Skeletal muscle satellite cell (primary cell): Measurements from ENCODE around the gene GPR135. TPM values are rescaled to one million over a fixed set of nuclear protein-coding genes. Genes with fewer than 3 reads are reported as not detected.

Source experiments
- H3K27me3 ChIP-seq: 2 replicates; pipeline ENCODE4 v1.7.0; 2013; ENCODE audit warnings: low read length; ENCODE audit not compliant: control insufficient read depth, insufficient read depth
- H3K36me3 ChIP-seq: 2 replicates; pipeline ENCODE4 v1.7.0; 2013; ENCODE audit warnings: mild to moderate bottlenecking, control low read depth, low read length; ENCODE audit not compliant: insufficient read depth
- H3K4me1 ChIP-seq: 2 replicates; pipeline ENCODE4 v1.7.0; 2013; ENCODE audit warnings: low read length; ENCODE audit not compliant: control insufficient read depth, insufficient read depth
- H3K4me2 ChIP-seq: 2 replicates; pipeline ENCODE4 v1.7.0; 2013; ENCODE audit warnings: mild to moderate bottlenecking, low read length
- H3K4me3 ChIP-seq: 2 replicates; pipeline ENCODE4 v1.7.0; 2013; ENCODE audit warnings: low read length
- H3K9ac ChIP-seq: 2 replicates; pipeline ENCODE4 v1.7.0; 2013; ENCODE audit warnings: mild to moderate bottlenecking, low read depth, low read length, moderate library complexity
- H3K9me3 ChIP-seq: replicated peaks from 2 replicates; pipeline ENCODE4 v1.7.0; 2013; ENCODE audit warnings: mild to moderate bottlenecking, control low read depth, low read length
- total RNA-seq: library from RNA; depleted of rRNA; stranded (reverse); fragments of >200 nt; gene quantifications from 2 replicates; pipeline ENCODE4 v1.2.3, GENCODE V29; 2012; rRNA removed

The GPR135 gene, protein sequence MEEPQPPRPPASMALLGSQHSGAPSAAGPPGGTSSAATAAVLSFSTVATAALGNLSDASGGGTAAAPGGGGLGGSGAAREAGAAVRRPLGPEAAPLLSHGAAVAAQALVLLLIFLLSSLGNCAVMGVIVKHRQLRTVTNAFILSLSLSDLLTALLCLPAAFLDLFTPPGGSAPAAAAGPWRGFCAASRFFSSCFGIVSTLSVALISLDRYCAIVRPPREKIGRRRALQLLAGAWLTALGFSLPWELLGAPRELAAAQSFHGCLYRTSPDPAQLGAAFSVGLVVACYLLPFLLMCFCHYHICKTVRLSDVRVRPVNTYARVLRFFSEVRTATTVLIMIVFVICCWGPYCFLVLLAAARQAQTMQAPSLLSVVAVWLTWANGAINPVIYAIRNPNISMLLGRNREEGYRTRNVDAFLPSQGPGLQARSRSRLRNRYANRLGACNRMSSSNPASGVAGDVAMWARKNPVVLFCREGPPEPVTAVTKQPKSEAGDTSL
- total RNA-seq, result 3.9 and 7.6 TPM in 2 replicates

GRCh38 chr14:59465316-59466135 lies at the start of gene GPR135:
Gene GPR135 (minus strand): TSS chr14:59465380. CDS start chr14:59465226, 154 bp downstream.
- Histone ChIP-seq H3K9me3 (no peaks in the 10 kb centered on the region), H3K27me3 (no peaks in the 10 kb centered on the region), H3K4me2 (peak within 1 kb of the TSS; percentile 97), H3K4me1 (peaks cover 14% of the 10 kb centered on the region), H3K36me3 (peaks cover 36% of the 10 kb centered on the region), H3K9ac (peak within 1 kb of the TSS; percentile 68), H3K4me3 (peak within 1 kb of the TSS; percentile 70)

DNA sequence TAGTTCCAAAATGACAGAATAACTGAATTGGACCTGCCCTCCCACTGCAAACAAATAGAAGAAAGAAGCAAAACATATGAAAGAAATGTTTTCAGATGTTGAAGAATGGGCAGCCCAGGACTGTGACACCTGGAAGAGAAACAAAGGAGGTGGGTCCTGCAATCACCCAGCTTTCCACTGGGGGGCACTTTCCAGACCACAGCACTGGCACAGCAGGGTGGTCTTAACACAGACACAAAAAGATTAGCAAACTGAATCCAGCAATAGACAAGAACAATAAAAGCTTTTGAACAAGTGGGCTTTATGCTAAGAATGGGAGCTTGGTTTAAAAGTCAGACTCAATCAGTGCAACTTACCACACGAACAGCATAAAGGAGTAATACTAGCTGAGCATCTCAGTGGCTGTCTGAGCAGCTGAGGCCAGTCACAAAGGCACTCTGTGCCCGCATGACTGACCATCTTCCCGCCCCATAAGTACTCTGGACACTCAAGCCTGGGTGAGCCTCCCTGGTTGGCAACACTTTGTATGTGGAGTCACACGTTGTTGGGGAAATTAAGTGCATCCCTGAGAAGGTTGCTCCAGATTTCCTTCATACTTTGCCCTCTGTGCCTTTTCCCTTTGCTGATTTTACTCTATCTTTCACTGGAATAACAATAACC lies 46.9 kb upstream of the GPR135 start:
- no peaks in the 10 kb centered on the region for H3K36me3 ChIP-seq
- no peak overlapping the region for H3K4me2 ChIP-seq
- no peaks in the 10 kb centered on the region for H3K27me3 ChIP-seq
- no peak overlapping the region for H3K9ac ChIP-seq
- no peaks in the 10 kb centered on the region for H3K9me3 ChIP-seq
- no peak overlapping the region for H3K4me3 ChIP-seq
- H3K4me1 ChIP-seq, result no peaks in the 10 kb centered on the region

- no peak overlapping the region for H3K9ac ChIP-seq
- no peak overlapping the region for H3K4me2 ChIP-seq
- H3K4me1 ChIP-seq, result no peaks in the 10 kb centered on the region
- no peaks in the 10 kb centered on the region for H3K36me3 ChIP-seq
- no peaks in the 10 kb centered on the region for H3K27me3 ChIP-seq
- H3K4me3 ChIP-seq, result no peak overlapping the region
- H3K9me3 ChIP-seq, result no peaks in the 10 kb centered on the region
Measured at GRCh38 chr14:59510966-59511365, 45.8 kb upstream of the GPR135 start.

GRCh38 chr14:59510001-59510400 lies 44.8 kb upstream of the GPR135 start:
- Histone ChIP-seq H3K4me1 (no peaks in the 10 kb centered on the region), H3K9ac (no peak overlapping the region), H3K4me3 (no peak overlapping the region), H3K9me3 (no peaks in the 10 kb centered on the region), H3K27me3 (no peaks in the 10 kb centered on the region), H3K36me3 (no peaks in the 10 kb centered on the region), H3K4me2 (no peak overlapping the region)

GRCh38 chr14:59509101-59509500 lies 43.9 kb upstream of the GPR135 start:
- no peaks in the 10 kb centered on the region for H3K27me3 ChIP-seq
- no peaks in the 10 kb centered on the region for H3K9me3 ChIP-seq
- H3K4me1 ChIP-seq, result no peaks in the 10 kb centered on the region
- H3K36me3 ChIP-seq, result peaks cover 2% of the 10 kb centered on the region
- H3K4me3 ChIP-seq, result no peak overlapping the region
- H3K9ac ChIP-seq, result no peak overlapping the region
- H3K4me2 ChIP-seq, result no peak overlapping the region

- no peak overlapping the region for H3K4me2 ChIP-seq
- no peak overlapping the region for H3K4me3 ChIP-seq
Measured at GRCh38 chr14:59507752-59508103, 42.5 kb upstream of the GPR135 start.

GRCh38 chr14:59507063-59507751 lies 42.0 kb upstream of the GPR135 start:
- H3K36me3 ChIP-seq, result peaks cover 13% of the 10 kb centered on the region

More at GRCh38 chr14:59507752-59508103, 42.5 kb upstream of the GPR135 start:
- H3K9ac ChIP-seq, result no peak overlapping the region
- H3K27me3 ChIP-seq, result no peaks in the 10 kb centered on the region
- H3K36me3 ChIP-seq, result peaks cover 11% of the 10 kb centered on the region
- no peaks in the 10 kb centered on the region for H3K9me3 ChIP-seq
- no peaks in the 10 kb centered on the region for H3K4me1 ChIP-seq

GRCh38 chr14:59503256-59503655 lies 38.1 kb upstream of the GPR135 start:
- H3K27me3 ChIP-seq, result no peaks in the 10 kb centered on the region
- H3K4me3 ChIP-seq, result no peak overlapping the region
- H3K4me2 ChIP-seq, result no peak overlapping the region
- H3K4me1 ChIP-seq, result no peaks in the 10 kb centered on the region
- peaks cover 33% of the 10 kb centered on the region for H3K36me3 ChIP-seq
- no peak overlapping the region for H3K9ac ChIP-seq
- H3K9me3 ChIP-seq, result no peaks in the 10 kb centered on the region

More at GRCh38 chr14:59507063-59507751, 42.0 kb upstream of the GPR135 start:
- H3K4me1 ChIP-seq, result no peaks in the 10 kb centered on the region
- H3K4me2 ChIP-seq, result no peak overlapping the region
- no peak overlapping the region for H3K4me3 ChIP-seq
- no peaks in the 10 kb centered on the region for H3K9me3 ChIP-seq
- H3K9ac ChIP-seq, result no peak overlapping the region
- H3K27me3 ChIP-seq, result no peaks in the 10 kb centered on the region

GRCh38 chr14:59500732-59501131 lies 35.6 kb upstream of the GPR135 start:
- Histone ChIP-seq H3K9me3 (no peaks in the 10 kb centered on the region), H3K4me3 (no peak overlapping the region)

GRCh38 chr14:59492384-59492783 lies 27.2 kb upstream of the GPR135 start:
- Histone ChIP-seq H3K9ac (no peak overlapping the region), H3K4me2 (no peak overlapping the region), H3K4me1 (no peaks in the 10 kb centered on the region), H3K9me3 (no peaks in the 10 kb centered on the region), H3K27me3 (no peaks in the 10 kb centered on the region), H3K36me3 (peaks cover 57% of the 10 kb centered on the region), H3K4me3 (no peak overlapping the region)

More at GRCh38 chr14:59500732-59501131, 35.6 kb upstream of the GPR135 start:
- Histone ChIP-seq H3K9ac (no peak overlapping the region), H3K4me2 (no peak overlapping the region), H3K27me3 (no peaks in the 10 kb centered on the region), H3K4me1 (no peaks in the 10 kb centered on the region), H3K36me3 (peaks cover 37% of the 10 kb centered on the region)

DNA sequence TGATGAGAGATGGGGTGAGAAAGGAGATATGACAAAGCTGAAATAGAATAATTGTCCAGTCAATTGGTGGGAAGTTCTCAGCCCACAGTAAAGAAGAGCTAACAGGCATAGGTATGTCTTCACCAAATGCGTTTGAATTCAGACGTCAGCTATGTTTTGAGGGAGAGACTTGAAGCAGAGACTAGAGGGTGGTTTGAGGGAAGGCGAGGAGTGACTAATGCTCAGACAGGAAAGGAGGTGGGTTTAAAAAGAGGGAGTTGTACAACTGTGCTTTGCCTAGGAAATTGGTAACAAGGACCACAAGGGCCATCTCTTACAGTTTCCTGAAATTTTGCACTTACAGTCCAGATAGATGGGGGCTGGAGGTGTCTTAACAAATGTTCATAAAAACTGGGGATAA lies 25.6 kb upstream of the GPR135 start:
- Histone ChIP-seq H3K9ac (no peak overlapping the region), H3K36me3 (peaks cover 57% of the 10 kb centered on the region), H3K27me3 (no peaks in the 10 kb centered on the region), H3K4me1 (peaks cover 8% of the 10 kb centered on the region), H3K4me2 (no peak overlapping the region), H3K4me3 (no peak overlapping the region), H3K9me3 (no peaks in the 10 kb centered on the region)
